ENCODE measurements around the gene C16orf46. TPM values are rescaled to one million over a fixed set of nuclear protein-coding genes. Genes with fewer than 3 reads are reported as not detected.

The C16orf46 gene
- total and polyA plus RNA-seq, 2 of the 13 experiments (the other 11 are each of a cell fraction or from before 2014, with no cell fraction given): 0.38 to 0.55 TPM

DNA sequence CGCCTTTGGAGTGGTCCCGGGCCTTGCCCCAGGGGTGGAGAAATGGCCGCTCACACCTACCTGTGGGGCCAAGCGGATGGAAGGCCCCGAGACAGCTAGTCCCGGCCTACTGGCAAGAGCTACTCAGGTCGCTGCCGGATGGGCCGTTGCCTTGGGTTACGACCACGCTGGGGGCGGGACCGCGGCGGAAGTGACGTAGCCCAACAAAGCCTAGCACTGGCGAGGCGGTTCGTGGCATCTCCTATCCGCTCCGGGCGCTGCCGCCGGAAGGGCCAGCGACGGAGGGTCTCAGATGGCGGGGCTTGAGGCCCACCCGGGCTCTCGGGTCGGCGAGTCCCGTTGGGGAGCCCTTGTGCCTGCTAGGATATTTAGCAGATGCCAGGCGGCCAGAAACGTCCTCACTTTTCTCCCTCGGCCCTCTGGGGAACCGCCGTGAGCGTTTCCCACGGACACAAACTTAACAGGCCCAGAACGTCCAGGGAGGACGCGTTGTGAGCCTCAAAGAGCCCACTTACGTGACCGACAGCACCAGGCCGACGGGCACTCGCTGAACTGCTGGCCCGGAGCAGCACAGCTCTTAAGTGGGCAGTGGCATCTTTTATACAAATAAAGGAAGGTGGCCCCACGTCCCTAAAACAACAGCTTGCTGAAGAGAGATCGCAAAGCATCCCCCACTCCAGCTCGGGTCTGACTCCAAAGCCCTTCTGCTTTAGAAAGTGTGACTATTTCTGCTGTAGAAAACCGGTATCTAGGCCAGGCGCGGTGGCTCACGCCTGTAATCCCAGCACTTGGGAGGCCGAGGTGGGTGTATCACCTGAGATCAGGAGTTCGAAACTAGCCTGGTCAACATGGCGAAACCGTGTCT lies at the start of gene C16orf46 (continued):
- TF ChIP-seq, protein P1, sequence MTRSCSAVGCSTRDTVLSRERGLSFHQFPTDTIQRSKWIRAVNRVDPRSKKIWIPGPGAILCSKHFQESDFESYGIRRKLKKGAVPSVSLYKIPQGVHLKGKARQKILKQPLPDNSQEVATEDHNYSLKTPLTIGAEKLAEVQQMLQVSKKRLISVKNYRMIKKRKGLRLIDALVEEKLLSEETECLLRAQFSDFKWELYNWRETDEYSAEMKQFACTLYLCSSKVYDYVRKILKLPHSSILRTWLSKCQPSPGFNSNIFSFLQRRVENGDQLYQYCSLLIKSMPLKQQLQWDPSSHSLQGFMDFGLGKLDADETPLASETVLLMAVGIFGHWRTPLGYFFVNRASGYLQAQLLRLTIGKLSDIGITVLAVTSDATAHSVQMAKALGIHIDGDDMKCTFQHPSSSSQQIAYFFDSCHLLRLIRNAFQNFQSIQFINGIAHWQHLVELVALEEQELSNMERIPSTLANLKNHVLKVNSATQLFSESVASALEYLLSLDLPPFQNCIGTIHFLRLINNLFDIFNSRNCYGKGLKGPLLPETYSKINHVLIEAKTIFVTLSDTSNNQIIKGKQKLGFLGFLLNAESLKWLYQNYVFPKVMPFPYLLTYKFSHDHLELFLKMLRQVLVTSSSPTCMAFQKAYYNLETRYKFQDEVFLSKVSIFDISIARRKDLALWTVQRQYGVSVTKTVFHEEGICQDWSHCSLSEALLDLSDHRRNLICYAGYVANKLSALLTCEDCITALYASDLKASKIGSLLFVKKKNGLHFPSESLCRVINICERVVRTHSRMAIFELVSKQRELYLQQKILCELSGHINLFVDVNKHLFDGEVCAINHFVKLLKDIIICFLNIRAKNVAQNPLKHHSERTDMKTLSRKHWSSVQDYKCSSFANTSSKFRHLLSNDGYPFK (CRISPR knock-in tag; IDR thresholded peaks at IDR 0.05; ENCODE audit: borderline replicate concordance): peak; percentile 97
- TF ChIP-seq DR1 (CRISPR knock-in tag; IDR thresholded peaks at IDR 0.05): peak; percentile 87
- peak; percentile 55 for TF ChIP-seq SIX4 (CRISPR knock-in tag; IDR thresholded peaks at IDR 0.05)
- TF ChIP-seq ZUFSP (CRISPR knock-in tag; IDR thresholded peaks at IDR 0.05; ENCODE audit: borderline replicate concordance): no peak
- peak; percentile 93 for TF ChIP-seq ATF7-NPFF (CRISPR knock-in tag; IDR thresholded peaks at IDR 0.05; ENCODE audit: low read depth)
- TF ChIP-seq HNF1A (IDR thresholded peaks at IDR 0.05; ENCODE audit: low read depth): no peak
- TF ChIP-seq HNF1A (CRISPR knock-in tag; IDR thresholded peaks at IDR 0.05; ENCODE audit: borderline replicate concordance): no peak; the same call in 1 of the 2 replicates
- TF ChIP-seq TEAD3 (CRISPR knock-in tag; optimal IDR thresholded peaks at IDR 0.05; ENCODE audit: borderline replicate concordance): peak; percentile 79
- TF ChIP-seq ZNF773 (CRISPR knock-in tag; IDR thresholded peaks at IDR 0.05; ENCODE audit: borderline replicate concordance): no peak
- TF ChIP-seq ZNF644 (CRISPR knock-in tag; IDR thresholded peaks at IDR 0.05; ENCODE audit: low read depth): no peak
- TF ChIP-seq CENPBD1 (CRISPR knock-in tag; IDR thresholded peaks at IDR 0.05; ENCODE audit: borderline replicate concordance, low read depth): no peak
- TF ChIP-seq ZNF513 (CRISPR knock-in tag; conservative IDR thresholded peaks at IDR 0.05): no peak
- TF ChIP-seq ISX (CRISPR knock-in tag; conservative IDR thresholded peaks at IDR 0.05): peak; percentile 82; the same call in 1 of the 2 replicates
- no peak for TF ChIP-seq ZNF747 (CRISPR knock-in tag; IDR thresholded peaks at IDR 0.05; ENCODE audit: borderline replicate concordance)
- TF ChIP-seq PITX1 (CRISPR knock-in tag; IDR thresholded peaks at IDR 0.05): peak; percentile 53
- peak; percentile 90; the same call in 1 of the 2 replicates for TF ChIP-seq ZNF160 (CRISPR knock-in tag; IDR thresholded peaks at IDR 0.05)
- TF ChIP-seq ZBTB8A (CRISPR knock-in tag; IDR thresholded peaks at IDR 0.05; ENCODE audit: borderline replicate concordance, low read depth): no peak
- TF ChIP-seq ZNF446 (CRISPR knock-in tag; IDR thresholded peaks at IDR 0.05): no peak

Measured in HepG2 (cell line).